HL-60 (cell line): ENCODE results near the gene GRAMD4.

Source experiments
- DNase-seq, 2 experiments: peaks; one replicate each; pipeline ENCODE4 v3.0.0-alpha.2; 2010 to 2020; ENCODE audit warnings: low read depth in 1 of 2, low spot score in 1 of 2
- H3K27ac ChIP-seq: fragments of 250-450 bp; sonication (Bioruptor Pico); replicated peaks from 2 replicates; pipeline ENCODE4 v1.5.1; 2020; ENCODE audit warnings: mild to moderate bottlenecking, moderate library complexity
- H3K27me3 ChIP-seq: fragments of 250-450 bp; sonication (Bioruptor Pico); 2 replicates; pipeline ENCODE4 v1.5.1; 2021; ENCODE audit warnings: mild to moderate bottlenecking, moderate library complexity; ENCODE audit not compliant: insufficient read depth, poor library complexity, severe bottlenecking
- H3K4me3 ChIP-seq: replicated peaks from 2 replicates; pipeline ENCODE4 v1.5.1; 2011; ENCODE audit warnings: mild to moderate bottlenecking, control low read depth, low read length; ENCODE audit not compliant: insufficient read depth
- GABPA ChIP-seq: IDR thresholded peaks from 2 replicates; pipeline ENCODE4 v1.6.1; 2012; ENCODE audit warnings: low read depth
- POLR2AphosphoS5 ChIP-seq: IDR thresholded peaks from 2 replicates; pipeline ENCODE4 v1.6.1; 2012; ENCODE audit warnings: low read depth
- SPI1 ChIP-seq: IDR thresholded peaks from 2 replicates; pipeline ENCODE4 v1.6.1; 2012; ENCODE audit warnings: low read depth, mild to moderate bottlenecking, borderline replicate concordance
- TF ChIP-seq, protein P1 (sequence below): IDR thresholded peaks from one replicate; pipeline ENCODE4 v1.5.1; 2011; ENCODE audit warnings: low read length, control low read depth, inconsistent platforms; ENCODE audit not compliant: insufficient read depth
- TF ChIP-seq, protein P2 (sequence below): IDR thresholded peaks from 2 replicates; pipeline ENCODE4 v1.6.1; 2012; ENCODE audit warnings: low read depth; ENCODE audit not compliant: insufficient replicate concordance

Gene GRAMD4

DNA sequence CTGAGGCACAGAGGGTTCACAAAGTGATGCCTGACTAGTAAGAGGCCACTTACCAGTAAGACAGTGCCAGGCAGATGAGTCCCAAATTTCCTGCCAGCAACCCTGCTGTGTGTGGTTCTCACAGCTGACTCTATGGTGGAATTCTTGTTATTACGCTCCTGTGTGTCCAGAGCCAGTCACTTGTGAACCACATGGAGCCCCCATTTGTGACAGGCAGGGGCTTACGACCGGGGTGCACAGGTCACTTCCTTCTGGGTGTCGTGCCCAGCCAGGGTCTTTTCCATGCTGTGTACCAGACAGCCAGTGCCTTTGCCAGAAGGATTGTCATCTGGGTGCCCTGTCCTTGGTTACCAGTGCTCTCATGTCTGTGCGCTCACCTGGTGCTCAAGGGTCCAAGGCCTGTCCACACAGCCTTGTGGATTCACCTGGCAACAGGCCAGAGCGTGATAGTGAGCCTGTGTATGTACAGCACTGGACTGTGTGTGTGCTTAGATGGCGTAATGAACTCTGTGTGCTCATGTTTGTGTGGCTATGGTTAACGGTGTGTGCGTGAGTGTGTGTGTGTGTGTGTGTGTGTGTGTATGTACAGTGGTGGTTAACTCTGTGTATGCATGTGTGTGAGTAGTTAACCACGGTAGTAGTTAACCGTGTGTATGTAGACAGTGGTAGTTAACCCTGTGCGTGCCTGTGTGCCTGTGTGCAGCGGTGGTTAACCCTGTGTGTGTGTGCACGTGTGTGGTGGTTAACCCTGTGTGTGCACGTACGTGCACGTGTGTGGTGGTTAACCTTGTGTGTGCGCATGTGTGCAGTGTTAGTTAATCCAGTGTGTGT, 18.6 kb downstream of the GRAMD4 start:
- no peaks in the 10 kb centered on the region for H3K27me3 ChIP-seq
- no peak overlapping the region for H3K27ac ChIP-seq
- H3K4me3 ChIP-seq: no peak overlapping the region
- DNase-seq: peak in 1 of 2 experiments; percentile 38
- TF ChIP-seq, protein P1, sequence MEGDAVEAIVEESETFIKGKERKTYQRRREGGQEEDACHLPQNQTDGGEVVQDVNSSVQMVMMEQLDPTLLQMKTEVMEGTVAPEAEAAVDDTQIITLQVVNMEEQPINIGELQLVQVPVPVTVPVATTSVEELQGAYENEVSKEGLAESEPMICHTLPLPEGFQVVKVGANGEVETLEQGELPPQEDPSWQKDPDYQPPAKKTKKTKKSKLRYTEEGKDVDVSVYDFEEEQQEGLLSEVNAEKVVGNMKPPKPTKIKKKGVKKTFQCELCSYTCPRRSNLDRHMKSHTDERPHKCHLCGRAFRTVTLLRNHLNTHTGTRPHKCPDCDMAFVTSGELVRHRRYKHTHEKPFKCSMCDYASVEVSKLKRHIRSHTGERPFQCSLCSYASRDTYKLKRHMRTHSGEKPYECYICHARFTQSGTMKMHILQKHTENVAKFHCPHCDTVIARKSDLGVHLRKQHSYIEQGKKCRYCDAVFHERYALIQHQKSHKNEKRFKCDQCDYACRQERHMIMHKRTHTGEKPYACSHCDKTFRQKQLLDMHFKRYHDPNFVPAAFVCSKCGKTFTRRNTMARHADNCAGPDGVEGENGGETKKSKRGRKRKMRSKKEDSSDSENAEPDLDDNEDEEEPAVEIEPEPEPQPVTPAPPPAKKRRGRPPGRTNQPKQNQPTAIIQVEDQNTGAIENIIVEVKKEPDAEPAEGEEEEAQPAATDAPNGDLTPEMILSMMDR: no peak
- TF ChIP-seq, protein P2, sequence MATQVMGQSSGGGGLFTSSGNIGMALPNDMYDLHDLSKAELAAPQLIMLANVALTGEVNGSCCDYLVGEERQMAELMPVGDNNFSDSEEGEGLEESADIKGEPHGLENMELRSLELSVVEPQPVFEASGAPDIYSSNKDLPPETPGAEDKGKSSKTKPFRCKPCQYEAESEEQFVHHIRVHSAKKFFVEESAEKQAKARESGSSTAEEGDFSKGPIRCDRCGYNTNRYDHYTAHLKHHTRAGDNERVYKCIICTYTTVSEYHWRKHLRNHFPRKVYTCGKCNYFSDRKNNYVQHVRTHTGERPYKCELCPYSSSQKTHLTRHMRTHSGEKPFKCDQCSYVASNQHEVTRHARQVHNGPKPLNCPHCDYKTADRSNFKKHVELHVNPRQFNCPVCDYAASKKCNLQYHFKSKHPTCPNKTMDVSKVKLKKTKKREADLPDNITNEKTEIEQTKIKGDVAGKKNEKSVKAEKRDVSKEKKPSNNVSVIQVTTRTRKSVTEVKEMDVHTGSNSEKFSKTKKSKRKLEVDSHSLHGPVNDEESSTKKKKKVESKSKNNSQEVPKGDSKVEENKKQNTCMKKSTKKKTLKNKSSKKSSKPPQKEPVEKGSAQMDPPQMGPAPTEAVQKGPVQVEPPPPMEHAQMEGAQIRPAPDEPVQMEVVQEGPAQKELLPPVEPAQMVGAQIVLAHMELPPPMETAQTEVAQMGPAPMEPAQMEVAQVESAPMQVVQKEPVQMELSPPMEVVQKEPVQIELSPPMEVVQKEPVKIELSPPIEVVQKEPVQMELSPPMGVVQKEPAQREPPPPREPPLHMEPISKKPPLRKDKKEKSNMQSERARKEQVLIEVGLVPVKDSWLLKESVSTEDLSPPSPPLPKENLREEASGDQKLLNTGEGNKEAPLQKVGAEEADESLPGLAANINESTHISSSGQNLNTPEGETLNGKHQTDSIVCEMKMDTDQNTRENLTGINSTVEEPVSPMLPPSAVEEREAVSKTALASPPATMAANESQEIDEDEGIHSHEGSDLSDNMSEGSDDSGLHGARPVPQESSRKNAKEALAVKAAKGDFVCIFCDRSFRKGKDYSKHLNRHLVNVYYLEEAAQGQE: no peak
- no peak for TF ChIP-seq GABPA
- no peak for TF ChIP-seq SPI1
- no peak; the same call in 1 of the 2 replicates for TF ChIP-seq POLR2AphosphoS5

DNA sequence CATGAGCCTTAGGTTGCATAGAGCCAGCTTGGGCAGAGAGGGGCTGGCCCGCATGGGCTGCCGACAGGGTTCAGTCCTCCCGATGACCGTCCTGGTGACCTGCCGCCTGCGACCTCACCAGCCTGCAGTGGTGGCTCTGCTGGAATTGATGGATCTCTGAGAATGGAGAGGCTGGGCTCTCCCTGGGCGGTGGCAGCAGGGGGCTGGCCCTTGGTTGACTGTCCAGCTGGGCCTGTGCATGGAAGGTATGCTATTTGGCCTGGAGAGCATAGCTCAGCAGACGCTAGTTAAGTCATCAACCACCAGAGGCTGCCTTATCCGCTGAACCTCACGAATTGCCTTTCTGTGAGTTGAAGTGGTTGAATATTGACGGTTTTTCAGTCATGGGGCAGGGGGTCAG, 19.7 kb downstream of the GRAMD4 start:
- no peak overlapping the region for H3K27ac ChIP-seq

DNA sequence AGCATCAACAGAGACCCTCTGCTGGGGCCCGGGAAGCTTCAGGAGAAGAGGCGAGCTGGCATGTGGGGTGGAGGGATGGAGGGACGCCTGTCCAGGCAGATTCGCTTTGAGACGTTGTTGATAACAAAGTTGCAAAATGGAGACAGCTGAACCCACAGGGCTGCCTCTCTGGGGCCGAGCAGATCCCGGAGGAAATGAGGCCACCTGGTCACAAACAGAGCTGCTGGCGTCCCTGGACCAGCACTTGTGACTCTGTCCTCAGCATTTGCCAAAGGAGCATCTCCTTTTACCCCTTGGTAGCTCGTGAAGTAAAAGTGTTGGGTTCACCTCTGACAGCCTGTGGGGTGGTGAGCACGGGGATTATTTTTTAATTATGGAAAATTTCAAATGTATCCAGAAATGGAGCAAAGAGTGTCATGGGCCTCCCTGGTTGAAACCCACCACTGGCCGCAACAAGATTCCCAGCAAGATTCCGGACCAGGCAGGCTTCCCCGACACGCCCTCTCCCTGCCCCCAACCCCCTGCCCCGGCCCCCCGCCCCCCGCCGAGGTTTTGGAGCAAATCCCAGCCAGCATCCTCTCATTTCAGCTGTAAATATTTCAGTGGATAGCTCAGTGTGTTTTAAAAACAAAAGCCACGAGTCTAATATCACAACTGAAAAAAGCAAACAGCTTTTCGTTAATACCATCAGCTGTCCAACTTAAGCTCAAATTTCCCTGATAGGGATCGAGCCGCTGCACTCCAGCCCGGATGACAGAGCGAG, 20.3 kb downstream of the GRAMD4 start:
- Histone ChIP-seq H3K27ac (no peak overlapping the region), H3K27me3 (no peaks in the 10 kb centered on the region), H3K4me3 (no peak overlapping the region)
- no peak for DNase-seq
- TF ChIP-seq SPI1 (no peak), GABPA (no peak), POLR2AphosphoS5 (no peak)
- TF ChIP-seq, protein P1: no peak
- TF ChIP-seq, protein P2: no peak

More for the DNA sequence above, 19.7 kb downstream of the GRAMD4 start:
- no peak overlapping the region for H3K4me3 ChIP-seq
- TF ChIP-seq POLR2AphosphoS5: no peak
- no peak for TF ChIP-seq GABPA
- TF ChIP-seq, protein P1: no peak
- TF ChIP-seq, protein P2: no peak
- TF ChIP-seq SPI1: no peak
- no peaks in the 10 kb centered on the region for H3K27me3 ChIP-seq
- no peak for DNase-seq
